Measurements from ENCODE around the gene MTX2. TPM values are rescaled to one million over a fixed set of nuclear protein-coding genes. Genes with fewer than 3 reads are reported as not detected.

The MTX2 gene
- total and polyA plus RNA-seq, 2 experiments from 2014 or later: 47.9 to 61.8 TPM

GRCh38 chr2:176334729-176335128, 65.5 kb downstream of the MTX2 start:
- Histone ChIP-seq H3K9me3 (ENCODE audit: low read depth) (no peaks in the 10 kb centered on the region), H3K9me2 (ENCODE audit: insufficient read depth) (no peaks in the 10 kb centered on the region), H3F3A (ENCODE audit: insufficient read depth) (no peaks in the 10 kb centered on the region), H3K27ac (no peak overlapping the region), H3K36me3 (ENCODE audit: low read depth) (peaks cover 16% of the 10 kb centered on the region), H3K9ac (no peak overlapping the region), H3K4me1 (ENCODE audit: insufficient read depth) (0 out of 2 replicates have a peak, but pooled peaks cover 3% of the 10 kb centered on the region), H3K79me2 (ENCODE audit: insufficient read depth) (no peaks in the 10 kb centered on the region), H3K4me3 (no peak overlapping the region), H3K4me2 (ENCODE audit: unreplicated experiment) (no peak overlapping the region), H2AFZ (no peak overlapping the region), H3K27me3 (replicated peaks; ENCODE audit: insufficient read depth) (no peaks in the 10 kb centered on the region), H4K20me1 (ENCODE audit: insufficient read depth) (no peaks in the 10 kb centered on the region)
- no peak for DNase-seq
- in situ Hi-C loops (cut with MboI): no loop called here
- WGBS, 2 experiments (ENCODE audit: low coverage in 1 of 2, low lambda C conversion rate in 2 of 2, missing lambda C conversion rate in 2 of 2): 96 to 100% methylated on average over 1 of the region's 1 CpG
- no peak for TF ChIP-seq EZH2 (IDR thresholded peaks at IDR 0.05; ENCODE audit: insufficient read depth, poor library complexity, severe bottlenecking)

DNA sequence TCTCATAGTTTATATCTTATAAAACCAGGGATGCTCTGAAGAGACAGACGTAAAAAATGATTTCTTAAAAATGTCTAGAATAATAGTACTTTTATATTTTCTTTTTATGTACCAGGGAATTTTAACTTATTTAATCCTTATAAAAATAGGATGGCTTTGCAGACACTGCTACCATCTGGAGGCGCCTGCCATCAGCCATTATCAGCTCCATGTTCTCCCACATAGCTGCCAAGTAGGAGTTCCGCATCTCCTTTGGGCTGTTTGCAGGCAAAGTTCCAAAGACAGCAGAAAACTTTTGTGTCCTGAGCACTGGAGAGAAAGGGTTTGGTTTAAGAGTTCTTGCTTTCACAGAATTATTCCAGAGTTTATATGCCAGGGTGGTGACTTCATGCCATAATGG, 69.2 kb downstream of the MTX2 start:
- no peak overlapping the region for H2AFZ ChIP-seq
- DNase-seq: no peak
- in situ Hi-C loops (cut with MboI): no loop called here
- no peaks in the 10 kb centered on the region for H3K9me2 ChIP-seq (ENCODE audit: insufficient read depth)
- no peaks in the 10 kb centered on the region for H4K20me1 ChIP-seq (ENCODE audit: insufficient read depth)
- no peaks in the 10 kb centered on the region for H3F3A ChIP-seq (ENCODE audit: insufficient read depth)
- no peaks in the 10 kb centered on the region for H3K4me1 ChIP-seq (ENCODE audit: insufficient read depth)
- H3K27ac ChIP-seq: no peak overlapping the region
- H3K36me3 ChIP-seq (ENCODE audit: low read depth): peaks cover 12% of the 10 kb centered on the region
- 81 to 84% methylated on average over 3 of the region's 3 CpGs for WGBS, 2 experiments (ENCODE audit: low coverage in 1 of 2, low lambda C conversion rate in 2 of 2, missing lambda C conversion rate in 2 of 2)
- H3K9me3 ChIP-seq (ENCODE audit: low read depth): no peaks in the 10 kb centered on the region
- H3K27me3 ChIP-seq (replicated peaks; ENCODE audit: insufficient read depth): no peaks in the 10 kb centered on the region
- no peak for TF ChIP-seq EZH2 (IDR thresholded peaks at IDR 0.05; ENCODE audit: insufficient read depth, poor library complexity, severe bottlenecking)
- no peak for TF ChIP-seq EZH2phosphoT487 (IDR thresholded peaks at IDR 0.05; ENCODE audit: insufficient read depth, low read depth)
- no peak overlapping the region for H3K9ac ChIP-seq
- no peak overlapping the region for H3K4me2 ChIP-seq (ENCODE audit: unreplicated experiment)
- H3K4me3 ChIP-seq: no peak overlapping the region
- H3K79me2 ChIP-seq (ENCODE audit: insufficient read depth): no peaks in the 10 kb centered on the region

DNA sequence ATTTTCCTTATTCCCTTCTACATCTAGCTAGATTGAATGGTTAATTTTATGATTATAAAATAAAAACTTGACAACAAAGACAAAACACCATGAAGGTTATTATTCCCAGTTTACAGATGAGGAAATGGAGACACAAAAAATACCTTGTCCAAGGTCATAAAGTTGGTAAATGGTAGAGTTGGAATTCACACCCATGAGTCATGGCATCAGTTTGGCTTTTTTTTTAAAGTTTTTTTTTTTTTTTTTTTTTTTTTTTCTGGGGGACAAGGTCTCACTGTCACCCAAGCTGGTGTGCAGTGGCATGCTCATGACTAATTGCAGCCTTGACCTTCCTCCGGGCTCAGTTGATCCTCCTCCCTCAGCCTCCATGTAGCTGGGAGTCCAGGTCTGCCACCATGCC, 70.0 kb downstream of the MTX2 start:
- Histone ChIP-seq H3K36me3 (ENCODE audit: low read depth) (peaks cover 12% of the 10 kb centered on the region), H3K27me3 (replicated peaks; ENCODE audit: insufficient read depth) (no peaks in the 10 kb centered on the region), H3K27ac (no peak overlapping the region), H3K4me2 (ENCODE audit: unreplicated experiment) (no peak overlapping the region), H3K79me2 (ENCODE audit: insufficient read depth) (no peaks in the 10 kb centered on the region), H3K9ac (no peak overlapping the region), H3F3A (ENCODE audit: insufficient read depth) (no peaks in the 10 kb centered on the region), H3K9me2 (ENCODE audit: insufficient read depth) (no peaks in the 10 kb centered on the region), H3K9me3 (ENCODE audit: low read depth) (no peaks in the 10 kb centered on the region), H4K20me1 (ENCODE audit: insufficient read depth) (no peaks in the 10 kb centered on the region), H3K4me1 (ENCODE audit: insufficient read depth) (no peaks in the 10 kb centered on the region), H2AFZ (no peak overlapping the region), H3K4me3 (no peak overlapping the region)
- TF ChIP-seq EZH2phosphoT487 (IDR thresholded peaks at IDR 0.05; ENCODE audit: insufficient read depth, low read depth): no peak
- TF ChIP-seq EZH2 (IDR thresholded peaks at IDR 0.05; ENCODE audit: insufficient read depth, poor library complexity, severe bottlenecking): no peak
- in situ Hi-C loops (cut with MboI): no loop called here
- no peak for DNase-seq
- 89 to 95% methylated on average over 1 of the region's 1 CpG for WGBS, 2 experiments (ENCODE audit: low coverage in 1 of 2, low lambda C conversion rate in 2 of 2, missing lambda C conversion rate in 2 of 2)

DNA sequence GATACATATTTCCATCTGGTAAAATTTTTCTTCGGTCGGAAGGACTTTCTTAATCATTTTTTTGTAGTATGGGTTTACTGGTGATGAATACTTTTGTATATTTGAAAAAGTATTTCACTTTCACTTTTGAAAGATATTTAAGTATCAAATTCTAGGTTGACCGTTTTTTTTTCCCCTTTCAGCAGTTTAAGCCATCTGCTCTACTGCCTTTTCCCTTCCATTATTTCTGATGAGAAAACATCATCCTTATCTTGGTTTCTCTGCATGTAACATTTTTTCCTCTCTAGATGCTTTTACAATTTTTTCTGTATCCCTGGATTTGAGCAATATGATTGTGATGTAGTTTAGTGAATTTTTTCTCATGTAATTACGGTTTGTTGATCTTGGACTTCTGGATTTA, 87.0 kb downstream of the MTX2 start:
- no peaks in the 10 kb centered on the region for H3K9me2 ChIP-seq (ENCODE audit: insufficient read depth)
- in situ Hi-C loops (cut with MboI): no loop called here
- TF ChIP-seq EZH2 (IDR thresholded peaks at IDR 0.05; ENCODE audit: insufficient read depth, poor library complexity, severe bottlenecking) (no peak), EZH2phosphoT487 (IDR thresholded peaks at IDR 0.05; ENCODE audit: insufficient read depth, low read depth) (no peak)
- H3K79me2 ChIP-seq (ENCODE audit: insufficient read depth): no peaks in the 10 kb centered on the region
- no peak overlapping the region for H3K9ac ChIP-seq
- no peaks in the 10 kb centered on the region for H3K4me1 ChIP-seq (ENCODE audit: insufficient read depth)
- no peaks in the 10 kb centered on the region for H3K27me3 ChIP-seq (replicated peaks; ENCODE audit: insufficient read depth)
- no peaks in the 10 kb centered on the region for H3K9me3 ChIP-seq (ENCODE audit: low read depth)
- H3K4me3 ChIP-seq: no peak overlapping the region
- no peak overlapping the region for H3K27ac ChIP-seq
- H3K36me3 ChIP-seq (ENCODE audit: low read depth): no peaks in the 10 kb centered on the region
- H2AFZ ChIP-seq: no peak overlapping the region
- no peak for DNase-seq
- 83 to 87% methylated on average over 4 of the region's 4 CpGs for WGBS, 2 experiments (ENCODE audit: low coverage in 1 of 2, low lambda C conversion rate in 2 of 2, missing lambda C conversion rate in 2 of 2)
- H3K4me2 ChIP-seq (ENCODE audit: unreplicated experiment): no peak overlapping the region
- H4K20me1 ChIP-seq (ENCODE audit: insufficient read depth): no peaks in the 10 kb centered on the region
- no peaks in the 10 kb centered on the region for H3F3A ChIP-seq (ENCODE audit: insufficient read depth)
